K562 (cell line): ENCODE data around the gene DBNDD2. TPM values are rescaled to one million over a fixed set of nuclear protein-coding genes. Genes with fewer than 3 reads are reported as not detected.

Experiments used
- ATAC-seq: fragments of 200-7000 bp; cut with Tn5 transposase; 3 replicates; pipeline ENCODE4 v1.9.1; 2020; ENCODE audit warnings: moderate library complexity
- BruUV-seq: library from RNA; stranded (reverse); fragments of 400-500 nt; replicated peaks from 2 replicates; lab custom pipeline; 2021; lab: Mats Ljungman, UMichigan
- CTCF ChIA-PET: fragments of 300-600 bp; formaldehyde crosslinking; extraction: SDS; loops from one replicate; lab custom pipeline; 2021; ENCODE audit warnings: low intra/inter-chr PET ratio; lab: Yijun Ruan, JAX
- POLR2A ChIA-PET: fragments of 300-600, 350-650 bp; sonication (Branson Sonifier 250); formaldehyde crosslinking; extraction: SDS; loops from one replicate; lab custom pipeline; 2021; ENCODE audit warnings: antibody characterized with exemption, inconsistent platforms; lab: Yijun Ruan, JAX
- DNase-seq, 4 experiments: peaks; one replicate each; pipeline versions ENCODE4 v3.0.0 to v3.0.0-alpha.2; 2011 to 2018; ENCODE audit warnings: low spot score in 3 of 4, mixed read lengths in 3 of 4; ENCODE audit errors: extremely low read depth in 1 of 4
- FAIRE-seq: peaks from 2 replicates; lab custom pipeline; 2011; peaks lifted over from hg19 to GRCh38; lab: Jason Lieb, UNC
- H2AFZ ChIP-seq: 2 replicates; pipeline ENCODE4 v1.6.0; 2011; ENCODE audit warnings: low read depth, low read length, control low read depth, inconsistent platforms
- H3K27ac ChIP-seq: fragments of 200-600 bp; 3 replicates; pipeline ENCODE4 v1.8.0; 2011; ENCODE audit warnings: low read depth, mild to moderate bottlenecking, control low read depth, inconsistent platforms, low read length, moderate library complexity, mixed read lengths; ENCODE audit errors: extremely low read depth
- H3K27me3 ChIP-seq, 2 experiments: fragments of 300-600 bp in 1 of 2; 2 replicates in 1 of 2; 3 replicates in 1 of 2; pipeline versions ENCODE4 v1.6.0 to v1.8.0; 2011; ENCODE audit warnings: inconsistent platforms in 2 of 2, low read length in 2 of 2, mild to moderate bottlenecking in 1 of 2, mixed read lengths in 1 of 2, moderate library complexity in 1 of 2; ENCODE audit not compliant: control insufficient read depth in 2 of 2, insufficient read depth in 2 of 2
- H3K36me3 ChIP-seq: fragments of 300-600 bp; 3 replicates; pipeline ENCODE4 v1.8.0; 2011; ENCODE audit warnings: mild to moderate bottlenecking, low read length, inconsistent platforms; ENCODE audit not compliant: control insufficient read depth, insufficient read depth
- H3K4me1 ChIP-seq, 2 experiments: fragments of 200-600 bp in 1 of 2; replicated peaks in 1 of 2; 2 replicates in 1 of 2; 3 replicates in 1 of 2; pipeline versions ENCODE4 v1.5.1 to v1.8.0; 2011; ENCODE audit warnings: inconsistent platforms in 2 of 2, low read length in 2 of 2, mild to moderate bottlenecking in 1 of 2, mixed read lengths in 1 of 2, moderate library complexity in 1 of 2; ENCODE audit not compliant: control insufficient read depth in 2 of 2, insufficient read depth in 2 of 2
- H3K4me2 ChIP-seq: 2 replicates; pipeline ENCODE4 v1.6.1; 2011; ENCODE audit warnings: low read length, control low read depth, inconsistent platforms, mixed read lengths; ENCODE audit not compliant: insufficient read depth
- H3K4me3 ChIP-seq: fragments of 200-600 bp; sonication (generic), shearing (Covaris generic); 2 replicates; pipeline ENCODE4 v1.5.1; 2016; ENCODE audit warnings: control low read depth, inconsistent platforms
- H3K79me2 ChIP-seq: fragments of 200-600 bp; 3 replicates; pipeline ENCODE4 v1.8.0; 2011; ENCODE audit warnings: low read length, inconsistent platforms; ENCODE audit not compliant: control insufficient read depth, insufficient read depth
- H3K9ac ChIP-seq, 2 experiments: 2 replicates each; pipeline versions ENCODE4 v1.6.0 to v1.6.1; 2011; ENCODE audit warnings: low read depth in 2 of 2, low read length in 2 of 2, control low read depth in 1 of 2, inconsistent platforms in 1 of 2, mild to moderate bottlenecking in 1 of 2, mixed read lengths in 1 of 2; ENCODE audit not compliant: insufficient read depth in 1 of 2
- H3K9me1 ChIP-seq: one replicate; pipeline ENCODE4 v1.6.0; 2011; ENCODE audit warnings: inconsistent platforms, mild to moderate bottlenecking, low read length, moderate library complexity; ENCODE audit not compliant: control insufficient read depth, insufficient read depth
- H3K9me3 ChIP-seq: replicated peaks from 2 replicates; pipeline ENCODE4 v1.5.1; 2011; ENCODE audit warnings: low read depth, low read length, inconsistent platforms; ENCODE audit not compliant: control insufficient read depth, insufficient read depth
- H4K20me1 ChIP-seq: replicated peaks from 2 replicates; pipeline ENCODE4 v1.6.1; 2011; ENCODE audit warnings: low read length, inconsistent platforms, mixed read lengths; ENCODE audit not compliant: control insufficient read depth, insufficient read depth
- CC2D1A ChIP-seq: fragments of 450-650 bp; IDR thresholded peaks from 2 replicates; pipeline ENCODE4 v1.6.1; 2017; ENCODE audit warnings: mild to moderate bottlenecking
- DMBX1 ChIP-seq: fragments of 250-450 bp; sonication (Bioruptor Pico); IDR thresholded peaks from 2 replicates; pipeline ENCODE4 v1.8.0; 2022; ENCODE audit warnings: inconsistent platforms, mild to moderate bottlenecking, moderate library complexity, borderline replicate concordance
- E2F4 ChIP-seq: sonication (generic); formaldehyde crosslinking; IDR thresholded peaks from 2 replicates; pipeline ENCODE4 v1.8.0; 2022; ENCODE audit warnings: mild to moderate bottlenecking, low read depth, missing genetic modification reagents
- GABPB1 ChIP-seq: sonication (generic); formaldehyde crosslinking; IDR thresholded peaks from 2 replicates; pipeline ENCODE4 v1.8.0; 2022; ENCODE audit warnings: mild to moderate bottlenecking, missing genetic modification reagents
- LEF1 ChIP-seq: fragments of 450-650 bp; IDR thresholded peaks from 2 replicates; pipeline ENCODE4 v1.6.1; 2016; ENCODE audit warnings: mild to moderate bottlenecking
- PCBP1 ChIP-seq: fragments of 200-400 bp; formaldehyde crosslinking; IDR thresholded peaks from 2 replicates; pipeline ENCODE4 v1.6.1; 2018; ENCODE audit warnings: mild to moderate bottlenecking, low read depth, low read length; ENCODE audit not compliant: poor library complexity, severe bottlenecking
- PKNOX1 ChIP-seq: fragments of 450-650 bp; IDR thresholded peaks from 2 replicates; pipeline ENCODE4 v1.6.1; 2016
- RCOR1 ChIP-seq, 2 experiments: IDR thresholded peaks; 2 replicates each; pipeline ENCODE4 v1.6.1; 2012; ENCODE audit warnings: low read depth in 2 of 2, low read length in 2 of 2, borderline replicate concordance in 1 of 2, improper control_type of control experiment in 1 of 2
- SMAD2 ChIP-seq: fragments of 150-350 bp; IDR thresholded peaks from 2 replicates; pipeline ENCODE4 v1.6.1; 2014; ENCODE audit warnings: low read depth, mild to moderate bottlenecking, low read length
- SPI1 ChIP-seq: IDR thresholded peaks from 2 replicates; pipeline ENCODE4 v1.6.1; 2011; ENCODE audit warnings: low read depth, low read length, control low read depth, borderline replicate concordance
- TEAD4 ChIP-seq, 2 experiments: sonication (generic) in 1 of 2; formaldehyde crosslinking in 1 of 2; IDR thresholded peaks; 2 replicates each; pipeline versions ENCODE4 v1.6.1 to v1.8.0; 2012 to 2022; ENCODE audit warnings: borderline replicate concordance in 1 of 2, inconsistent platforms in 1 of 2, low read length in 1 of 2, mild to moderate bottlenecking in 1 of 2, missing genetic modification reagents in 1 of 2
- TOE1 ChIP-seq, 2 experiments: fragments of 450-650 bp in 1 of 2; sonication (generic) in 1 of 2; formaldehyde crosslinking in 1 of 2; IDR thresholded peaks; 2 replicates each; pipeline versions ENCODE4 v1.7.1 to v1.8.0; 2016 to 2022; ENCODE audit warnings: borderline replicate concordance in 2 of 2, mild to moderate bottlenecking in 2 of 2, antibody characterized with exemption in 1 of 2, inconsistent platforms in 1 of 2, low read depth in 1 of 2, missing genetic modification reagents in 1 of 2, moderate library complexity in 1 of 2
- YY1 ChIP-seq, 3 experiments: IDR thresholded peaks; 2 replicates each; pipeline ENCODE4 v1.6.1; 2011; ENCODE audit warnings: low read length in 2 of 3, mild to moderate bottlenecking in 2 of 3, moderate library complexity in 2 of 3, borderline replicate concordance in 1 of 3, control low read depth in 1 of 3, low read depth in 1 of 3; ENCODE audit not compliant: insufficient read depth in 3 of 3, insufficient replicate concordance in 2 of 3, control insufficient read depth in 1 of 3, insufficient read length in 1 of 3; ENCODE audit errors: extremely low read depth in 1 of 3
- ZBTB12 ChIP-seq: fragments of 250-450 bp; sonication (Bioruptor Pico); IDR thresholded peaks from 2 replicates; pipeline ENCODE4 v1.4.0; 2020
- ZFP36 ChIP-seq: fragments of 150-350 bp; IDR thresholded peaks from 2 replicates; pipeline ENCODE4 v1.6.1; 2018; ENCODE audit warnings: low read length, low read depth; ENCODE audit not compliant: partially characterized antibody
- ZNF444 ChIP-seq: fragments of 250-450 bp; sonication (Bioruptor Pico); IDR thresholded peaks from 2 replicates; pipeline ENCODE4 v1.4.0; 2020; ENCODE audit warnings: mild to moderate bottlenecking, moderate library complexity
- WGBS: fragments of 100-300 bp; shearing (Covaris generic); methylation state at CpG from one replicate; pipeline ENCODE4 v1.1.6; 2016; ENCODE audit warnings: low coverage, mixed read lengths; ENCODE audit not compliant: insufficient coverage; ENCODE audit errors: missing lambda C conversion rate; 5-methylcytosine and 5-hydroxymethylcytosine counted together
- in situ Hi-C: fragments of 300-500 bp; cut with MboI; formaldehyde crosslinking; loops from 4 replicates; pipeline ENCODE4 v1.15.0; 2018; ENCODE audit warnings: inconsistent platforms, mixed read lengths
- intact Hi-C: fragments of 100-400 bp; cut with micrococcal nuclease; formaldehyde crosslinking; loops from 2 replicates; pipeline ENCODE4 v1.14.2; 2022
- polyA plus RNA-seq, 8 experiments: library from polyadenylated mRNA; depleted of rRNA in 4 of 8; stranded (reverse) in 5 of 8; unstranded in 3 of 8; fragments of >200 nt; fragmentation: Nextera tagmentation in 2 of 8; fragmentation: Illumina TruSeq in 1 of 8; extraction: Ambion mirVana in 2 of 8; extraction: Trizol in 1 of 8; gene quantifications; 2 replicates each; pipeline versions ENCODE4 v1.2.1 to v1.2.3, GENCODE V29; 2011 to 2014; ENCODE audit warnings: inconsistent platforms in 1 of 8, missing spikeins in 1 of 8
- total RNA-seq, 7 experiments: library from RNA; depleted of rRNA in 6 of 7; stranded (reverse); fragments of >200 nt in 6 of 7; fragmentation: Illumina TruSeq in 2 of 7; extraction: Trizol in 2 of 7; gene quantifications; 2 replicates each; pipeline versions ENCODE4 v1.2.1 to v1.2.3, GENCODE V29; 2011 to 2021; ENCODE audit warnings: low replicate concordance in 1 of 7

DBNDD2 gene
- total and polyA plus RNA-seq, 9 of the 15 experiments (the other 6 are each of a cell fraction or from before 2014, with no cell fraction given): 12.8 to 64.0 (median 35.8) TPM

GRCh38 chr20:45450097-45450818 is 42.2 kb downstream of the DBNDD2 start:
- H3K9me3 ChIP-seq: no peaks in the 10 kb centered on the region
- ATAC-seq (peak; percentile 81), DNase-seq (peak; percentile 36 to 70 (median 48)), FAIRE-seq (peak; percentile 80)
- H3K4me3 ChIP-seq: no peak overlapping the region
- no TSS peak for BruUV-seq
- CTCF ChIA-PET: interaction anchor here (0.6 to 1.3 kb wide), 6 partner anchors 77 to 439 kb away, joined by 3 to 8 read pairs (median 4); partner anchors contain the start of gene SYS1
- H3K9me1 ChIP-seq: no peaks in the 10 kb centered on the region
- in situ Hi-C loops: loop anchor here (10.0 kb wide), 1 partner anchor 325 kb away; no protein-coding TSS in a partner anchor
- H3K79me2 ChIP-seq: no peaks in the 10 kb centered on the region
- peaks cover 8 to 26% of the 10 kb centered on the region in 2 experiments; a peak in 4 of 5 replicates for H3K27me3 ChIP-seq
- no peak overlapping the region for H3K27ac ChIP-seq
- intact Hi-C loops: loop anchor here (1.0 kb wide), 1 partner anchor 127 kb away; no protein-coding TSS in a partner anchor
- no peaks in the 10 kb centered on the region for H3K4me1 ChIP-seq
- no peaks in the 10 kb centered on the region for H4K20me1 ChIP-seq
- no peaks in the 10 kb centered on the region for H3K36me3 ChIP-seq
- 0 out of 2 replicates have a peak overlapping the region, but pooled peaks have one; percentile 26 for H2AFZ ChIP-seq
- 39% methylated on average over 5 of the region's 5 CpGs for WGBS
- no peak overlapping the region for H3K4me2 ChIP-seq
- POLR2A ChIA-PET: interaction anchor here (0.8 to 2.2 kb wide), 5 partner anchors 9 to 132 kb away, joined by 3 to 6 read pairs (median 5); no protein-coding TSS in a partner anchor
- no peak overlapping the region for H3K9ac ChIP-seq
- TF ChIP-seq ZFP36 (peak; percentile 65), PCBP1 (no peak), TOE1 (IDR thresholded peaks at IDR 0.05; ENCODE audit: borderline replicate concordance) (no peak), TOE1 (CRISPR knock-in tag; IDR thresholded peaks at IDR 0.05; ENCODE audit: borderline replicate concordance, low read depth) (no peak), ZNF444 (CRISPR knock-in tag) (no peak), CC2D1A (no peak), PKNOX1 (0 out of 2 replicates have a peak, but pooled peaks have one; percentile 9), RCOR1 (IDR thresholded peaks at IDR 0.05; ENCODE audit: borderline replicate concordance in 1 of 2, low read depth in 2 of 2, low read length in 2 of 2) (peak in 1 of 2 experiments; percentile 57; a peak in 1 of 4 replicates), SMAD2 (no peak), E2F4 (no peak), ZBTB12 (CRISPR knock-in tag) (no peak), YY1 (IDR thresholded peaks at IDR 0.05; ENCODE audit: borderline replicate concordance in 1 of 3, control insufficient read depth in 1 of 3, extremely low read depth in 1 of 3, insufficient read depth in 3 of 3, insufficient read length in 1 of 3, insufficient replicate concordance in 2 of 3, low read depth in 1 of 3, low read length in 2 of 3) (no peak), DMBX1 (no peak), TEAD4 (IDR thresholded peaks at IDR 0.05; ENCODE audit: low read length) (peak; percentile 53; the same call in 1 of the 2 replicates), TEAD4 (CRISPR knock-in tag; IDR thresholded peaks at IDR 0.05; ENCODE audit: borderline replicate concordance) (no peak), LEF1 (no peak), GABPB1 (CRISPR knock-in tag) (no peak), SPI1 (peak; percentile 94)
